Measurements from ENCODE around the gene TMEM170A.

TMEM170A gene

DNA sequence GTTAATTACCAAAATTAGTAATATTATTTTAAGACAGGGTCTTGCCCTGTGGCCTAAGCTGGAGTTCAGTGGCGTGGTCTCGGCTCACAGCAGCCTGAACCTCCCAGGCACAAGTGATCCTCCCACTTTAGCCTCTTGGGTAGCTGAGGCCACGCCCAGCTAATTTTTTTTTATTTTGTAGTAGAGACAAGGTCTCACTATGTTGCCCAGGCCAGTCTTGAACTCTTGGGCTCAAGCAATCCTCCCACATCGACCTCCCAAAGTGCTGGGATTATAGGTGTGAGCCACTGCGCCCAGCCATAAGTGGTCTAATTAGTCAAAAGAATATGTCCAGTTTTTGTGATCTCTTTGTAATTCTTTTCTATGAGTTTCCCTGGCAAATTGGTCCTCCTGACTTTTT, 19.2 kb downstream of the TMEM170A start:
- no peak overlapping the region for H3K4me3 ChIP-seq (ENCODE audit: low read depth, low read length)
- H3K9me3 ChIP-seq (ENCODE audit: control insufficient read depth, low read length) = no peaks in the 10 kb centered on the region
- H3K4me1 ChIP-seq = no peaks in the 10 kb centered on the region
- no peak for TF ChIP-seq CTCF (IDR thresholded peaks at IDR 0.05)
- no peak overlapping the region for H2AFZ ChIP-seq
- no peaks in the 10 kb centered on the region for H3K27me3 ChIP-seq (ENCODE audit: control insufficient read depth, insufficient read depth, low read length)
- no peak overlapping the region for H3K9ac ChIP-seq
- no peak overlapping the region for H3K27ac ChIP-seq
- H3K79me2 ChIP-seq = no peaks in the 10 kb centered on the region
- H3K36me3 ChIP-seq (ENCODE audit: control insufficient read depth, insufficient read depth, low read length) = no peaks in the 10 kb centered on the region
- H3K4me2 ChIP-seq (ENCODE audit: low read length) = no peak overlapping the region

DNA sequence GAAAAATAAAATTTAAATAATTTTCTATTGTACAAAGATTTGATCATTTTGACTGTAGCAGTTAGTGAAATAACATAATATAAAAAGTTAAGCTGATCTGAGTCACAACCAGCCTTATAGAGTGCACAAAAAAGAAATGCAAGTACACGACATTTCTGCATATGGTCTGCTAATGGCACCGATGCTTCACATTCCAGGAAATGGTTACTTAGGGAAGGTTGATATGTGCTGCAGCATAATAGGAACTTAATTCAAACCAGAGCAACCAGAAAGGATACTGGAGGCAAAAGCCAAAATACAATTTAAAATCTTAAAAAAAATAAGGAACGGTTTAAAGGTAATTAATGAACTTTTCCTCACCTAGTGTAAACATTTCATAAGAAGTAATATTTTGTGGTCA, 21.2 kb downstream of the TMEM170A start:
- H2AFZ ChIP-seq = no peak overlapping the region
- no peak overlapping the region for H3K27ac ChIP-seq
- H3K9me3 ChIP-seq (ENCODE audit: control insufficient read depth, low read length) = no peaks in the 10 kb centered on the region
- H3K4me2 ChIP-seq (ENCODE audit: low read length) = no peak overlapping the region
- TF ChIP-seq CTCF (IDR thresholded peaks at IDR 0.05) = no peak
- H3K4me3 ChIP-seq (ENCODE audit: low read depth, low read length) = no peak overlapping the region
- no peaks in the 10 kb centered on the region for H3K36me3 ChIP-seq (ENCODE audit: control insufficient read depth, insufficient read depth, low read length)
- no peaks in the 10 kb centered on the region for H3K27me3 ChIP-seq (ENCODE audit: control insufficient read depth, insufficient read depth, low read length)
- no peaks in the 10 kb centered on the region for H3K4me1 ChIP-seq
- H3K9ac ChIP-seq = no peak overlapping the region
- no peaks in the 10 kb centered on the region for H3K79me2 ChIP-seq

- H3K36me3 ChIP-seq (ENCODE audit: control insufficient read depth, insufficient read depth, low read length) = no peaks in the 10 kb centered on the region
- H3K9ac ChIP-seq = no peak overlapping the region
- H2AFZ ChIP-seq = peak overlapping the region; percentile 96
- H3K79me2 ChIP-seq = peaks cover 14% of the 10 kb centered on the region
- H3K4me2 ChIP-seq (ENCODE audit: low read length) = peak overlapping the region; percentile 98
- no peak for TF ChIP-seq CTCF (IDR thresholded peaks at IDR 0.05)
- H3K4me1 ChIP-seq = no peaks in the 10 kb centered on the region
- H3K9me3 ChIP-seq (ENCODE audit: control insufficient read depth, low read length) = no peaks in the 10 kb centered on the region
- H3K4me3 ChIP-seq (ENCODE audit: low read depth, low read length) = peak overlapping the region; percentile 96
- H3K27ac ChIP-seq = peak overlapping the region; percentile 79
- H3K27me3 ChIP-seq (ENCODE audit: control insufficient read depth, insufficient read depth, low read length) = no peaks in the 10 kb centered on the region
Observed at GRCh38 chr16:75433732-75434413, 30.6 kb downstream of the TMEM170A start.

GRCh38 chr16:75432828-75433731, 31.4 kb downstream of the TMEM170A start, which contains the start of gene CFDP1:
Gene CFDP1 (minus strand): TSS chr16:75433503. CDS start chr16:75433352, 151 bp downstream.
- peak within 1 kb of the TSS; percentile 98 for H3K4me2 ChIP-seq (ENCODE audit: low read length)
- H3K9ac ChIP-seq = no peak within 1 kb of the TSS
- H3K9me3 ChIP-seq (ENCODE audit: control insufficient read depth, low read length) = no peaks in the 10 kb centered on the region
- no peak for TF ChIP-seq CTCF (IDR thresholded peaks at IDR 0.05)
- no peaks in the 10 kb centered on the region for H3K4me1 ChIP-seq
- no peaks in the 10 kb centered on the region for H3K36me3 ChIP-seq (ENCODE audit: control insufficient read depth, insufficient read depth, low read length)
- H3K4me3 ChIP-seq (ENCODE audit: low read depth, low read length) = peak within 1 kb of the TSS; percentile 96
- H3K27me3 ChIP-seq (ENCODE audit: control insufficient read depth, insufficient read depth, low read length) = no peaks in the 10 kb centered on the region
- peaks cover 14% of the 10 kb centered on the region for H3K79me2 ChIP-seq
- peak within 1 kb of the TSS; percentile 79 for H3K27ac ChIP-seq
- peak within 1 kb of the TSS; percentile 96 for H2AFZ ChIP-seq
